ENCODE data around the gene LAYN.
A peak's percentile ranks its signal among the peaks of the same experiment; 100 is the strongest.

LAYN gene, protein sequence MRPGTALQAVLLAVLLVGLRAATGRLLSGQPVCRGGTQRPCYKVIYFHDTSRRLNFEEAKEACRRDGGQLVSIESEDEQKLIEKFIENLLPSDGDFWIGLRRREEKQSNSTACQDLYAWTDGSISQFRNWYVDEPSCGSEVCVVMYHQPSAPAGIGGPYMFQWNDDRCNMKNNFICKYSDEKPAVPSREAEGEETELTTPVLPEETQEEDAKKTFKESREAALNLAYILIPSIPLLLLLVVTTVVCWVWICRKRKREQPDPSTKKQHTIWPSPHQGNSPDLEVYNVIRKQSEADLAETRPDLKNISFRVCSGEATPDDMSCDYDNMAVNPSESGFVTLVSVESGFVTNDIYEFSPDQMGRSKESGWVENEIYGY

DNA sequence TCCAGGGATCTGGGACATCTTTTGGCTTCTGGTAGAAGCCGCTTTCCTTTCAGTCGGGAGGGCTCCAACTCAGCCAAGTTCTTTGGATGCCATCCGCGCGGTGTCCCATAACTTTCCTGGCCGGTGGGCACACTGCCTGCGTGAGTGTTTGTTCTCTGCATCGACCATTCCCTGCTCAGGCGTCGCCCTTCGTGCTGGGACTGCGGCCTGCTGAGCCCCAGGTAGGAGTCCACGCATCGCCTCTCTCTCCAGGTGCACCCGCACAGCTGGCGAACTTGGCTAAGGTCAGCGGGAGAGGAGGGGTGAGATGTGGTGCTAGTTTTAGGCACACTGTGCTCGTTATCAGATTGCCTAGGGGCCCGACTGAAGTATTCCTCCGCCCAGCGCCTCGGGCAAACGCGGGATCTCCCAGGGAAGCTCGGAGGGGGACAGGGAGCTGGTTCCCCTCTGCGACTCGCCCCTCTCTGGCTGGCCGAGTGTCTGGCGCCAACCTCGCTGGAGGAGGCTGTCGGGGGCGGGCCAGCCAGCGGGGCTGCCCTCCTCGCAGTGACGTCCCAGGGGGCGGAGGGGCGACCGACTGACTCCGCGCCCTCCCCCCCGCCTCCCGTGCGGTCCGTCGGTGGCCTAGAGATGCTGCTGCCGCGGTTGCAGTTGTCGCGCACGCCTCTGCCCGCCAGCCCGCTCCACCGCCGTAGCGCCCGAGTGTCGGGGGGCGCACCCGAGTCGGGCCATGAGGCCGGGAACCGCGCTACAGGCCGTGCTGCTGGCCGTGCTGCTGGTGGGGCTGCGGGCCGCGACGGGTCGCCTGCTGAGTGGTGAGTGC, at the start of gene LAYN:
Gene LAYN (plus strand): TSS at position 607 of the 823 bp plus-strand sequence. CDS start 124 bp downstream, at position 731.
- DNase-seq, result peak; percentile 34

- no peak for DNase-seq
Measured at GRCh38 chr11:111494040-111494439, 46.5 kb upstream of the LAYN start.

GRCh38 chr11:111499483-111499882, 41.0 kb upstream of the LAYN start:
- DNase-seq, result no peak

DNA sequence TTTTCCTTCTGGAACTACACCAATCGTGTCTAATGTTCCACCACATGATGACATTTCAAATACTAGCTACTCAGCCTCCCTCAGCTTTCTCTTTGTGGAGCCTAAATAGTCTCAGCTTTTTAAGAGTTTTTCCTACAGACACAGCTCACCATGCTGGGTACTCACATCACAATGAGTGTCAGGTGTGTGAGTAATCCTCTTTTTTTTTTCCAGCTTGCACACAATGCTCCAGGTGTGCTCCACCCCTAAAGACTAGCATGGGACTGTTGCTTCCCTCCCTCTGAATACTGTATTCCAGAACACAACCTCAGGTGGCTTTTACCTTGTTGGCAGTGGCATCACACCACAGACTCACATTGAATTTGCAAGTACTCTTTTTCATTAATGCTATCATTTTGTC, 40.0 kb upstream of the LAYN start:
- DNase-seq, result no peak

DNA sequence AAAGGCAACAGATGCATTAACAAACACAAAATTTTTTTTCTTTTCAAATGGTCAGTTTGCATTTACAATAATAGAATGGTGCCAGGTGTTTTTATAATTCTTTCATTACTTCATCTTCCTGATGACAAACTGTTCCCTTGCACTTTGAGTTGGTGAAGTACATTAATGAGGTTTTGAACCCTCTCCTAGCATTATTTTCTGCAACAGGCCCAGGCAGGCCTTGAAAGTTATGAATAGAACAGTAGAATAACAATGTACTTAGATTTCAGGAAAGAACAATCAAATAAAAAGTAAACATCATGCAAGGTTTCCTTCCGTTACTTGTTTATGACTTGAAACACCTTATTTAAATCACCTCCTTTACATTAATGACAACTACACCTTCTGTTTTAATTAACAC, 37.9 kb upstream of the LAYN start:
- DNase-seq, result no peak

GRCh38 chr11:111510311-111510710, 30.2 kb upstream of the LAYN start:
- no peak for DNase-seq

- no peak for DNase-seq
Measured at GRCh38 chr11:111512296-111513239, 28.0 kb upstream of the LAYN start, which contains the start of gene BTG4. Gene BTG4 (minus strand): TSS chr11:111512386. CDS start chr11:111498776, 13,610 bp downstream.

DNA sequence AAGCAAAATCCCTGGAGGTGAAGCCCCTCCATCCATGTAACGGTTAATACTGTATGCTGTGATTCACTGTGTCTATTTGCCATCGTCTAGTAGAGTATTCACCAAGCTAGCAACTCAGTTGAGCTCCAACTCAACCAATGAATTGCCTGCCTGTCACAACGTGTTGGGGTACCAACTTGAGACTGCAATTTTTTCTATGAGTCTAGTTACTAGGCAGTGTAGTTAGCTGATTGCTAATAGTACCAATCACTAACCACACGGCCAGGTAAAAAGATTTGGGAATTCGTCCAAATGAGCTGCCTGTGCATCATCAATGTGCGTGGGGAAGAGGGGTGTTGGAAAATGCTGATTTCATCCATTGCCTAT, 27.3 kb upstream of the LAYN start:
- DNase-seq, result no peak

- DNase-seq, result no peak
Measured at GRCh38 chr11:111514216-111515031, 26.1 kb upstream of the LAYN start, which contains the start of gene HOATZ. Gene HOATZ (plus strand): TSS chr11:111514778. CDS start chr11:111514785, 7 bp downstream.

DNA sequence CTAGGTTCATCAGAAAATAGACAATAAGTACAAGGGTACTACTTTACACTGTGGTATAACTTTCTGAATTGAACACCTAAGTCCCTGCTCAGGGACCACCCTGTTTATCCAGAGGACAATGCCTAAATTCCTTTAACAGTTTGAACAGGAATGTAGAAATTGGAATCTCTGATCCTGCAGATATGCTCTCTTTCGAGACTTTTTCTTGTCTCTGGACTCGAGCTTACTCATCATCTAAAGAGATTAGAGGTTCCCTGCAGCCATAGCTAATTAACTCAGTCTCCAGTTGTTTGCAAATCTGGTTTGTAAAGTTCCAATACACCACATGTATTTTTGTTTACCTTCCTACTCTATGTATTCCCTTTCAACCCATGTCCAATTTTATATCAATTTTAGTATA, 24.9 kb upstream of the LAYN start:
- DNase-seq, result no peak

- DNase-seq, result no peak
Measured at GRCh38 chr11:111518668-111519067, 21.9 kb upstream of the LAYN start.

GRCh38 chr11:111520560-111520959, 20.0 kb upstream of the LAYN start:
- DNase-seq, result no peak

DNA sequence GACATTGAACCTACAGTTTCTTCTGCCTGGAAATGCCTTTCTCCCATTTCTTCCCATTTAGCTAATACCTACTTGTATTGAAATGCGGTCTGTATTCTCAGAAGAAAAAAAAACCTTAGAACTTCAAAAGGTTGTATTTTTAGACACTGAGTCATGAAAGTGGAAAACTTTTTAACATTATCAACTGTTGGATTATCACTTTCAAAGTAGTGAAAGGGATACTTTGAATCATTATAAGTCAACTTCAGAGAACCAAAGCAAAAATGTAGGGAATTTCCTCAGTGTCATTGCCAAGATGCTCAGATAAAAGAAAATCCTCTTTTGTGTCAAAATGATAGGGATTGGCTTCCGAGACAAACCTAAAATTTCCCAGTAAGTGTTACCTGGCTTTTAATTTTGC, 19.4 kb upstream of the LAYN start:
- no peak for DNase-seq

- no peak for DNase-seq
Measured at GRCh38 chr11:111522426-111522825, 18.1 kb upstream of the LAYN start.

- DNase-seq, result no peak
Measured at GRCh38 chr11:111523343-111523742, 17.2 kb upstream of the LAYN start.

- DNase-seq, result no peak
Measured at GRCh38 chr11:111524056-111524455, 16.5 kb upstream of the LAYN start.

DNA sequence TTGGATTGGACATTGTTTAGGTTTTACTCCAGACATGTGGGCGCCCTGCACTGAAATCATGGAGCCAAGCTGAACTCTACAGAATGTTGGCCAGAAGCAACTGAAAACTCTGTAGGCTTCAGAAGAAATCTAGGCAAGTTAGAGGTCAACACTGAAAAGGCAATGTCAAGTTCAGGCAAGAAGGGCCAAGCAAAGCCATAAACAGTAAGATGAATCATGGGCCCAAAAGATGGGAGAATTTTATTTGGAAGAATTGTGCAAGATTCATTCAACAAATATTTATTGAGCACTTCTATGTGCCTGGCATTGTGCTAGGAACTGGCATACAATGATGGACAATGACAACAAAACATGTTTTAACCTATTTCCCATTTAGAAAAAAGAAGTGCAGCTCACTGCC, 15.1 kb upstream of the LAYN start:
- DNase-seq, result no peak

DNA sequence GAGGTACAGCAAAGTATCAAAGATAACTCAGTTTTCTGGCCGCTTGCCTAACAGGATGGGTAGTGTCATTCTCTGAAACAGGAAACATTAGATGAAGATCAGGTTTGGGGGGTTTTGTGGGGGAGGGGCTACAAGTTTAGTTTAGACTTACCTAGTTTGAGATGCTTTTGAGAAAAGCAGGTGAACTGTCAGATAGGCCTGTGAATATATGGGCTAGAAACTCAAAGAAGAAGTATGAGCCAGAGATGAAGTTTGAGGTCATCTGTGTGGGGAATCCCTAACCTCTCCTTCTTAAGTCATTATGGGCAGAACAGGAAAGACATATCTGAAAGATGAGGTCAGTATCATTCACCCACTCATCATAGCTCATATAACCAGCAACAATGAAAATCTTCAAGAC, 14.0 kb upstream of the LAYN start:
- DNase-seq, result no peak

GRCh38 chr11:111527279-111527678, 13.2 kb upstream of the LAYN start:
- no peak for DNase-seq

GRCh38 chr11:111528557-111528956, 12.0 kb upstream of the LAYN start:
- no peak for DNase-seq

GRCh38 chr11:111530091-111530490, 10.4 kb upstream of the LAYN start:
- DNase-seq, result no peak

GRCh38 chr11:111531136-111531535, 9.4 kb upstream of the LAYN start:
- DNase-seq, result no peak

Measured in T1000 (cell line).